PC-9 (cell line): ENCODE results near the gene SPDYE9. TPM values are rescaled to one million over a fixed set of nuclear protein-coding genes. Genes with fewer than 3 reads are reported as not detected.
"Not testable (repeated sequence)": the region's sequence is repeated elsewhere in the genome, so short reads cannot be mapped to it uniquely, and the experiment has no call there.

Experiments
- BruUV-seq: library from RNA; stranded (reverse); fragments of 400-500 nt; replicated peaks from 2 replicates; lab custom pipeline; 2021; lab: Mats Ljungman, UMichigan
- CTCF ChIA-PET: fragments of 300-600 bp; sonication (Branson Sonifier 250); formaldehyde crosslinking; loops from one replicate; lab custom pipeline; 2022; ENCODE audit warnings: antibody characterized with exemption; lab: Charles Lee
- POLR2A ChIA-PET: fragments of 300-600 bp; sonication (Branson Sonifier 250); formaldehyde crosslinking; loops from one replicate; lab custom pipeline; 2022; ENCODE audit warnings: antibody characterized with exemption; ENCODE audit not compliant: unreplicated experiment; lab: Charles Lee
- DNase-seq, 2 experiments: peaks; one replicate each; pipeline versions ENCODE4 v3.0.0 to v3.0.0-alpha.2; 2015 to 2022; ENCODE audit warnings: mixed read lengths in 1 of 2
- H2AFZ ChIP-seq: fragments of 200-600 bp; sonication (generic); 2 replicates; pipeline ENCODE4 v1.8.1; 2017; ENCODE audit warnings: antibody characterized with exemption
- H3F3A ChIP-seq: fragments of 200-600 bp; sonication (generic); 2 replicates; pipeline ENCODE4 v1.8.1; 2017; ENCODE audit warnings: antibody characterized with exemption, mild to moderate bottlenecking, low read depth; ENCODE audit not compliant: insufficient read depth
- H3K27ac ChIP-seq: fragments of 200-600 bp; sonication (generic); 2 replicates; pipeline ENCODE4 v1.6.1; 2016; ENCODE audit warnings: mixed run types
- H3K27me3 ChIP-seq: fragments of 200-600 bp; sonication (generic); 2 replicates; pipeline ENCODE4 v1.6.1; 2016; ENCODE audit warnings: low read depth, mixed run types; ENCODE audit not compliant: insufficient read depth
- H3K36me3 ChIP-seq: fragments of 200-600 bp; sonication (generic); 2 replicates; pipeline ENCODE4 v1.6.1; 2016; ENCODE audit warnings: low read depth, mixed run types
- H3K4me1 ChIP-seq: fragments of 200-600 bp; sonication (generic); replicated peaks from 2 replicates; pipeline ENCODE4 v1.6.1; 2016; ENCODE audit warnings: mixed run types; ENCODE audit not compliant: insufficient read depth
- H3K4me2 ChIP-seq: fragments of 200-600 bp; sonication (generic); 2 replicates; pipeline ENCODE4 v1.6.1; 2017; ENCODE audit warnings: mixed run types
- H3K4me3 ChIP-seq: fragments of 200-600 bp; sonication (generic); 2 replicates; pipeline ENCODE4 v1.6.1; 2016; ENCODE audit warnings: mixed run types
- H3K79me2 ChIP-seq: fragments of 200-600 bp; sonication (generic); 2 replicates; pipeline ENCODE4 v1.6.1; 2017; ENCODE audit warnings: low read depth, mixed run types
- H3K9me2 ChIP-seq: fragments of 200-600 bp; sonication (generic); 2 replicates; pipeline ENCODE4 v1.8.1; 2017; ENCODE audit warnings: mild to moderate bottlenecking; ENCODE audit not compliant: insufficient read depth
- H3K9me3 ChIP-seq: fragments of 200-600 bp; sonication (generic); 2 replicates; pipeline ENCODE4 v1.8.1; 2016; ENCODE audit warnings: low read depth; ENCODE audit not compliant: insufficient read depth
- H4K20me1 ChIP-seq: fragments of 200-600 bp; sonication (generic); 2 replicates; pipeline ENCODE4 v1.8.1; 2017; ENCODE audit not compliant: insufficient read depth
- intact Hi-C: fragments of 100-400 bp; cut with micrococcal nuclease; formaldehyde crosslinking; loops from one replicate; pipeline ENCODE4 v1.10.0; 2022; ENCODE audit not compliant: unreplicated experiment
- total RNA-seq: library from RNA; stranded (reverse); gene quantifications from 2 replicates; pipeline ENCODE4 v1.2.3, GENCODE V29; 2021

Gene SPDYE9
- total RNA-seq, 1 experiment from 2014 or later, result not detected

GRCh38 chr7:73118155-73118554 is 32.3 kb upstream of the SPDYE9 start:
- H2AFZ ChIP-seq, H4K20me1 ChIP-seq, CTCF ChIA-PET, H3K9me2 ChIP-seq, H3K4me1 ChIP-seq, H3K4me2 ChIP-seq, H3K9me3 ChIP-seq, H3K79me2 ChIP-seq, intact Hi-C loops, H3K27ac ChIP-seq, DNase-seq, POLR2A ChIA-PET, H3K36me3 ChIP-seq, H3K4me3 ChIP-seq, H3K27me3 ChIP-seq, H3F3A ChIP-seq, BruUV-seq: not testable (repeated sequence)

GRCh38 chr7:73057811-73058210 is 28.0 kb downstream of the SPDYE9 start, which contains the start of gene SPDYE11:
Gene SPDYE11, minus strand, starts transcription at chr7:73057911. Its CDS starts 1,800 bp downstream, at chr7:73056111.
- CTCF ChIA-PET, H3K9me3 ChIP-seq, H3F3A ChIP-seq, DNase-seq, BruUV-seq, POLR2A ChIA-PET, H4K20me1 ChIP-seq, H3K27ac ChIP-seq, H3K4me1 ChIP-seq, H2AFZ ChIP-seq, H3K9me2 ChIP-seq, intact Hi-C loops, H3K4me3 ChIP-seq, H3K4me2 ChIP-seq, H3K27me3 ChIP-seq, H3K79me2 ChIP-seq, H3K36me3 ChIP-seq: not testable (repeated sequence)

- H3K4me1 ChIP-seq, H4K20me1 ChIP-seq, H3K27ac ChIP-seq, H2AFZ ChIP-seq, H3K79me2 ChIP-seq, BruUV-seq, H3K4me3 ChIP-seq, DNase-seq, intact Hi-C loops, H3K27me3 ChIP-seq, H3F3A ChIP-seq, H3K36me3 ChIP-seq, H3K9me2 ChIP-seq, CTCF ChIA-PET, H3K4me2 ChIP-seq, POLR2A ChIA-PET, H3K9me3 ChIP-seq: not testable (repeated sequence)
These were observed 56.2 kb downstream of the SPDYE9 start, which contains the start of gene SPDYE8 for GRCh38 chr7:73029666-73030065. Gene SPDYE8, minus strand, starts transcription at chr7:73029766. Its CDS starts 1,800 bp downstream, at chr7:73027966.

Other genes with a start within 250 kb of the SPDYE9 start
- gene POM121, start 160.9 kb downstream of the SPDYE9 start, total RNA-seq, result 36.6 and 49.0 TPM in 2 replicates
- 1.2 and 2.6 TPM in 2 replicates for gene TRIM74, start 116.6 kb downstream of the SPDYE9 start, total RNA-seq
- not detected in 2 replicates for gene SPDYE8, start 56.3 kb downstream of the SPDYE9 start, total RNA-seq
- gene SPDYE11, start 28.1 kb downstream of the SPDYE9 start, total RNA-seq, result not detected in 2 replicates
- gene NSUN5, start 222.8 kb upstream of the SPDYE9 start, total RNA-seq, result 51.6 and 62.2 TPM in 2 replicates
- gene TRIM50, start 242.0 kb upstream of the SPDYE9 start, total RNA-seq, result not detected in 2 replicates
- not detected in 2 replicates for gene FKBP6, start 242.1 kb upstream of the SPDYE9 start, total RNA-seq